OCI-LY1 (cell line): ENCODE data around the gene IFT74.

Experiments used
- H2AFZ ChIP-seq: fragments of 200-600 bp; sonication (generic), shearing (Covaris generic); 2 replicates; pipeline ENCODE4 v1.6.0; 2014; ENCODE audit warnings: antibody characterized with exemption, mild to moderate bottlenecking, low read length
- H3F3A ChIP-seq: fragments of 200-600 bp; sonication (generic), shearing (Covaris generic); 2 replicates; pipeline ENCODE4 v1.6.0; 2014; ENCODE audit warnings: mild to moderate bottlenecking, antibody characterized with exemption, low read length, moderate library complexity; ENCODE audit not compliant: insufficient read depth
- H3K27ac ChIP-seq: fragments of 200-600 bp; sonication (generic); 2 replicates; pipeline ENCODE4 v1.5.1; 2014; ENCODE audit warnings: low read length, mixed run types, mild to moderate bottlenecking, low read depth; ENCODE audit not compliant: poor library complexity, severe bottlenecking
- H3K27me3 ChIP-seq: fragments of 200-600 bp; sonication (generic); 2 replicates; pipeline ENCODE4 v1.6.0; 2014; ENCODE audit warnings: antibody characterized with exemption, mild to moderate bottlenecking, low read length, moderate library complexity; ENCODE audit not compliant: insufficient read depth
- H3K36me3 ChIP-seq: fragments of 200-600 bp; sonication (generic); 2 replicates; pipeline ENCODE4 v1.6.1; 2014; ENCODE audit warnings: mild to moderate bottlenecking, antibody characterized with exemption, low read length, moderate library complexity, mixed read lengths; ENCODE audit not compliant: insufficient read depth
- H3K4me1 ChIP-seq: fragments of 200-600 bp; sonication (generic); 2 replicates; pipeline ENCODE4 v1.5.1; 2014; ENCODE audit warnings: mild to moderate bottlenecking, low read length, moderate library complexity; ENCODE audit not compliant: insufficient read depth, severe bottlenecking
- H3K4me2 ChIP-seq: fragments of 200-600 bp; sonication (generic), shearing (Covaris generic); 2 replicates; pipeline ENCODE4 v1.6.1; 2014; ENCODE audit warnings: low read length
- H3K4me3 ChIP-seq: fragments of 200-600 bp; sonication (generic); 2 replicates; pipeline ENCODE4 v1.5.1; 2014; ENCODE audit warnings: low read length, low read depth, mild to moderate bottlenecking, mixed read lengths; ENCODE audit not compliant: poor library complexity, severe bottlenecking
- H3K79me2 ChIP-seq: fragments of 200-600 bp; shearing (Covaris generic); 2 replicates; pipeline ENCODE4 v1.6.1; 2016; ENCODE audit warnings: mixed run types, low read length, mixed read lengths; ENCODE audit not compliant: insufficient read depth
- H3K9ac ChIP-seq: fragments of 200-600 bp; sonication (generic), shearing (Covaris generic); 2 replicates; pipeline ENCODE4 v1.6.1; 2014; ENCODE audit warnings: mild to moderate bottlenecking, low read length, mixed read lengths
- H3K9me2 ChIP-seq: fragments of 200-600 bp; sonication (generic), shearing (Covaris generic); 2 replicates; pipeline ENCODE4 v1.6.1; 2014; ENCODE audit warnings: low read depth, mild to moderate bottlenecking, low read length, mixed read lengths
- H3K9me3 ChIP-seq: fragments of 200-600 bp; shearing (Covaris generic); 2 replicates; pipeline ENCODE4 v1.6.1; 2014; ENCODE audit warnings: low read length, mixed read lengths
- H4K20me1 ChIP-seq: fragments of 200-600 bp; sonication (generic), shearing (Covaris generic); 2 replicates; pipeline ENCODE4 v1.6.0; 2016; ENCODE audit warnings: mild to moderate bottlenecking, low read length; ENCODE audit not compliant: insufficient read depth
- EZH2 ChIP-seq: fragments of 200-600 bp; sonication (generic), shearing (Covaris generic); IDR thresholded peaks from 2 replicates; pipeline ENCODE4 v1.8.0; 2017; ENCODE audit warnings: borderline replicate concordance, mixed run types, mild to moderate bottlenecking, antibody characterized with exemption, low read length, moderate library complexity, mixed read lengths
- TF ChIP-seq, protein P1 (sequence below): fragments of 200-600 bp; sonication (generic), shearing (Covaris generic); IDR thresholded peaks from 2 replicates; pipeline ENCODE4 v1.5.1; 2017; ENCODE audit warnings: mild to moderate bottlenecking, antibody characterized with exemption, low read length, moderate library complexity, mixed read lengths

Gene IFT74

DNA sequence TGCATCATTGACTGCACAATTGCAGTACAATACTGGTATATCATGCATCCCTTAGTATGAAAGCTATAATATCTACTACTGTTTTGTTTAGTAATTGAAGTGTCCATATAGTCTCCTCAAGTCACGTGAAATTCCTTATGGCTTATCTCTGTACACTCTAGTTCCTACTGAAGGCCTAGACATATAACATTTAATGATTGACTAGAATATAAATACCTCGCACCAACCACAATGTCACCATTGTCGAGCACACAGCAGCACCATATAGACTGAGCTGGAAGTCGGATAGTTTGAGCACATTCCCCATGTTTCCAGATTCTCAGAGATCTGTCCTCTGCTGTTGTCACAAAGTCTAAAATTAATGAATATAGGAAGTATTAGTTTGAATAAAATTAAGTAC, 30.6 kb upstream of the IFT74 start:
- no peaks in the 10 kb centered on the region for H3K27me3 ChIP-seq
- no peaks in the 10 kb centered on the region for H3K9me2 ChIP-seq
- no peak overlapping the region for H2AFZ ChIP-seq
- no peaks in the 10 kb centered on the region for H3K9me3 ChIP-seq
- no peaks in the 10 kb centered on the region for H3K4me1 ChIP-seq
- no peak overlapping the region for H3K4me3 ChIP-seq
- no peaks in the 10 kb centered on the region for H3F3A ChIP-seq
- no peaks in the 10 kb centered on the region for H3K79me2 ChIP-seq
- H3K4me2 ChIP-seq = no peak overlapping the region
- no peaks in the 10 kb centered on the region for H4K20me1 ChIP-seq
- no peak overlapping the region for H3K27ac ChIP-seq
- TF ChIP-seq, protein P1, sequence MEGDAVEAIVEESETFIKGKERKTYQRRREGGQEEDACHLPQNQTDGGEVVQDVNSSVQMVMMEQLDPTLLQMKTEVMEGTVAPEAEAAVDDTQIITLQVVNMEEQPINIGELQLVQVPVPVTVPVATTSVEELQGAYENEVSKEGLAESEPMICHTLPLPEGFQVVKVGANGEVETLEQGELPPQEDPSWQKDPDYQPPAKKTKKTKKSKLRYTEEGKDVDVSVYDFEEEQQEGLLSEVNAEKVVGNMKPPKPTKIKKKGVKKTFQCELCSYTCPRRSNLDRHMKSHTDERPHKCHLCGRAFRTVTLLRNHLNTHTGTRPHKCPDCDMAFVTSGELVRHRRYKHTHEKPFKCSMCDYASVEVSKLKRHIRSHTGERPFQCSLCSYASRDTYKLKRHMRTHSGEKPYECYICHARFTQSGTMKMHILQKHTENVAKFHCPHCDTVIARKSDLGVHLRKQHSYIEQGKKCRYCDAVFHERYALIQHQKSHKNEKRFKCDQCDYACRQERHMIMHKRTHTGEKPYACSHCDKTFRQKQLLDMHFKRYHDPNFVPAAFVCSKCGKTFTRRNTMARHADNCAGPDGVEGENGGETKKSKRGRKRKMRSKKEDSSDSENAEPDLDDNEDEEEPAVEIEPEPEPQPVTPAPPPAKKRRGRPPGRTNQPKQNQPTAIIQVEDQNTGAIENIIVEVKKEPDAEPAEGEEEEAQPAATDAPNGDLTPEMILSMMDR = no peak
- TF ChIP-seq EZH2 = no peak
- peaks cover 87% of the 10 kb centered on the region for H3K36me3 ChIP-seq
- H3K9ac ChIP-seq = no peak overlapping the region

DNA sequence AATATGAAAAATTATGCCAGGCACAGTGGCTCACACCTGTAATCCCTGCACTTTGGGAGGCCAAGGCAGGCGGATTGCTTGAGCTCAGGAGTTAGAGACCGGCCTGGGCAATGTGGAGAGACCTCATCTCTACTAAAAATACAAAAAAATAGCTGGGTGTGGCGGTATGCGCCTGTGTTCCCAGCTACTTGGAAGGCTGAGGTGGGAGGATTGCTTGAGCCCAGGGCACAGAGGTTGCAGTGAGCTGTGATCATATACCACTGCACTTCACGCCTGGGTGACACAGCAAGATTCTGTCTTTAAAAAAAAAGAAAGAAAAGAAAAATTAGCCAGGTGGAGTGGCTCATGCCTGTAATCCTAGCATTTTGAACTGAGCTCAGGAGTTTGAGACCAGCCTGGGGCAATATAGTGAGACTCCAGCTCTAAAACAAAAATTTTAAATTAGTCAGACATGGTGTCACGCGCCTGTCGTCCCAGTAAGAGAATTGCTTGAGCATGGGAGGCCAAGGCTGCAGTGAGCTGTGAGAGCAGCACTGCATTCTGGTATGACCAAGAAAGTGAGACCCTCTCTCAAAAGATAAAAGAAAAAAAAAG, 27.2 kb upstream of the IFT74 start:
- no peak overlapping the region for H2AFZ ChIP-seq
- H3K4me2 ChIP-seq = no peak overlapping the region
- H3K27ac ChIP-seq = no peak overlapping the region
- no peaks in the 10 kb centered on the region for H4K20me1 ChIP-seq
- no peaks in the 10 kb centered on the region for H3K4me1 ChIP-seq
- no peaks in the 10 kb centered on the region for H3K27me3 ChIP-seq
- no peaks in the 10 kb centered on the region for H3F3A ChIP-seq
- no peaks in the 10 kb centered on the region for H3K9me3 ChIP-seq
- H3K4me3 ChIP-seq = no peak overlapping the region
- H3K9ac ChIP-seq = no peak overlapping the region
- TF ChIP-seq, protein P1 = no peak
- TF ChIP-seq EZH2 = no peak
- H3K9me2 ChIP-seq = no peaks in the 10 kb centered on the region
- H3K79me2 ChIP-seq = peaks cover 7% of the 10 kb centered on the region; the same call in 1 of the 2 replicates
- H3K36me3 ChIP-seq = peaks cover 74% of the 10 kb centered on the region

DNA sequence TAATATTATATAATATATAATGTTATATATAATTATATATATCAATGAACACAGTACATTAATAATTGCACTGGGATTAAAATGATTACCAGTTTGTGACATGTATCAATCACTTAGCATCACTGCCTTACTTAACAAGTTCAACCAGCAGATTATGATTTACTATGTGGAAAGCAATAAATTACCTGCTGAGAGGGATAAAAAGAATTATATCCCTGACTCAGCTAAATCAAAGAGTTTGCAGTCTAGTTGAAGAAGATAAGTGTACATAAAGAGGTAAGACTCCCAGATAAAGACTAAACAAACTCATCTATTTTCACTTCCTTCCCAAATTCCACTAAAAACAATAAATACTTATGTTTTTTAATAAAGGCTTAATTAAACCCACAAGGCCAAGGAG, 20.4 kb upstream of the IFT74 start:
- Histone ChIP-seq H3K9ac (no peak overlapping the region), H3K36me3 (peaks cover 66% of the 10 kb centered on the region), H3K4me1 (no peaks in the 10 kb centered on the region), H3K4me3 (no peak overlapping the region), H3K27me3 (no peaks in the 10 kb centered on the region), H3K4me2 (no peak overlapping the region), H3K79me2 (peaks cover 75% of the 10 kb centered on the region), H4K20me1 (0 out of 2 replicates have a peak, but pooled peaks cover 3% of the 10 kb centered on the region), H3K9me2 (no peaks in the 10 kb centered on the region), H3K9me3 (no peaks in the 10 kb centered on the region), H3K27ac (no peak overlapping the region), H2AFZ (no peak overlapping the region), H3F3A (no peaks in the 10 kb centered on the region)
- TF ChIP-seq EZH2 = no peak
- TF ChIP-seq, protein P1 = no peak
